ENCODE measurements around the gene MINDY4B.

Gene MINDY4B

GRCh38 chr3:150878290-150878689 lies 26.9 kb downstream of the MINDY4B start:
- H3K9me3 ChIP-seq (ENCODE audit: control insufficient read depth, insufficient read depth, low read length): no peaks in the 10 kb centered on the region
- H3K27ac ChIP-seq (ENCODE audit: low read depth, low read length): no peak overlapping the region
- no peaks in the 10 kb centered on the region for H3K79me2 ChIP-seq (ENCODE audit: control insufficient read depth, low read length)
- TF ChIP-seq CTCF (IDR thresholded peaks at IDR 0.05; ENCODE audit: low read depth, low read length, poor library complexity, severe bottlenecking): no peak
- no peak for TF ChIP-seq EZH2phosphoT487 (IDR thresholded peaks at IDR 0.05; ENCODE audit: borderline replicate concordance, low read length)
- no peaks in the 10 kb centered on the region for H3K36me3 ChIP-seq (ENCODE audit: control insufficient read depth, low read length)
- no peaks in the 10 kb centered on the region for H3F3A ChIP-seq (ENCODE audit: control insufficient read depth, insufficient read depth)
- H3K4me3 ChIP-seq (ENCODE audit: low read length): no peak overlapping the region
- H4K20me1 ChIP-seq (ENCODE audit: control insufficient read depth, insufficient read depth, low read depth, low read length): no peaks in the 10 kb centered on the region
- H3K27me3 ChIP-seq (ENCODE audit: control insufficient read depth, low read length): peaks cover 15% of the 10 kb centered on the region
- no peaks in the 10 kb centered on the region for H3K4me1 ChIP-seq (ENCODE audit: control insufficient read depth, low read length)
- no peak overlapping the region for H3K4me2 ChIP-seq (ENCODE audit: low read length)
- H3K9me2 ChIP-seq (replicated peaks; ENCODE audit: control insufficient read depth, low read length): no peaks in the 10 kb centered on the region

GRCh38 chr3:150877303-150877702 lies 27.9 kb downstream of the MINDY4B start:
- Histone ChIP-seq H3K4me2 (ENCODE audit: low read length) (no peak overlapping the region), H3K36me3 (ENCODE audit: control insufficient read depth, low read length) (no peaks in the 10 kb centered on the region), H3K27ac (ENCODE audit: low read depth, low read length) (no peak overlapping the region), H3K79me2 (ENCODE audit: control insufficient read depth, low read length) (no peaks in the 10 kb centered on the region), H4K20me1 (ENCODE audit: control insufficient read depth, insufficient read depth, low read depth, low read length) (no peaks in the 10 kb centered on the region), H3K27me3 (ENCODE audit: control insufficient read depth, low read length) (peaks cover 15% of the 10 kb centered on the region), H3K9me2 (replicated peaks; ENCODE audit: control insufficient read depth, low read length) (no peaks in the 10 kb centered on the region), H3K9me3 (ENCODE audit: control insufficient read depth, insufficient read depth, low read length) (no peaks in the 10 kb centered on the region), H3K4me1 (ENCODE audit: control insufficient read depth, low read length) (no peaks in the 10 kb centered on the region), H3K4me3 (ENCODE audit: low read length) (no peak overlapping the region), H3F3A (ENCODE audit: control insufficient read depth, insufficient read depth) (no peaks in the 10 kb centered on the region)
- TF ChIP-seq CTCF (IDR thresholded peaks at IDR 0.05; ENCODE audit: low read depth, low read length, poor library complexity, severe bottlenecking) (no peak), EZH2phosphoT487 (IDR thresholded peaks at IDR 0.05; ENCODE audit: borderline replicate concordance, low read length) (no peak)

- Histone ChIP-seq H3K4me1 (ENCODE audit: control insufficient read depth, low read length) (no peaks in the 10 kb centered on the region), H3K27ac (ENCODE audit: low read depth, low read length) (no peak overlapping the region), H3K36me3 (ENCODE audit: control insufficient read depth, low read length) (no peaks in the 10 kb centered on the region), H4K20me1 (ENCODE audit: control insufficient read depth, insufficient read depth, low read depth, low read length) (no peaks in the 10 kb centered on the region), H3K4me2 (ENCODE audit: low read length) (no peak overlapping the region), H3K4me3 (ENCODE audit: low read length) (no peak overlapping the region), H3F3A (ENCODE audit: control insufficient read depth, insufficient read depth) (no peaks in the 10 kb centered on the region), H3K9me3 (ENCODE audit: control insufficient read depth, insufficient read depth, low read length) (no peaks in the 10 kb centered on the region), H3K9me2 (replicated peaks; ENCODE audit: control insufficient read depth, low read length) (no peaks in the 10 kb centered on the region), H3K27me3 (ENCODE audit: control insufficient read depth, low read length) (peaks cover 15% of the 10 kb centered on the region), H3K79me2 (ENCODE audit: control insufficient read depth, low read length) (no peaks in the 10 kb centered on the region)
- no peak for TF ChIP-seq CTCF (IDR thresholded peaks at IDR 0.05; ENCODE audit: low read depth, low read length, poor library complexity, severe bottlenecking)
- no peak for TF ChIP-seq EZH2phosphoT487 (IDR thresholded peaks at IDR 0.05; ENCODE audit: borderline replicate concordance, low read length)
These were observed 28.5 kb downstream of the MINDY4B start for GRCh38 chr3:150876611-150877265.
